B cell (primary cell): Measurements from ENCODE around the gene MGAT1.

Source experiments
- CTCF ChIP-seq: fragments of 200-600 bp; IDR thresholded peaks from one replicate; pipeline ENCODE4 v1.8.0; 2022; ENCODE audit warnings: antibody characterized with exemption, mild to moderate bottlenecking
- EZH2 ChIP-seq: IDR thresholded peaks from 2 replicates; pipeline ENCODE4 v1.6.1; 2012; ENCODE audit warnings: borderline replicate concordance, low read depth, mild to moderate bottlenecking, moderate library complexity, low read length; ENCODE audit not compliant: insufficient read depth, poor library complexity, severe bottlenecking

- TF ChIP-seq CTCF, result no peak
- no peak for TF ChIP-seq EZH2
These were observed 14.3 kb upstream of the MGAT1 start for GRCh38 chr5:180816608-180817534.
